GM06990 (cell line): ENCODE data around the gene ASB7.
A peak's percentile ranks its signal among the peaks of the same experiment; 100 is the strongest.

Experiments
- DNase-seq: peaks from one replicate; pipeline ENCODE4 v3.0.0-alpha.2; 2011; ENCODE audit not compliant: insufficient read length; ENCODE audit errors: extremely low read depth
- H3K27me3 ChIP-seq: replicated peaks from 2 replicates; pipeline ENCODE4 v1.6.0; 2011; ENCODE audit warnings: low read length; ENCODE audit not compliant: control insufficient read depth, insufficient read depth
- H3K36me3 ChIP-seq: 2 replicates; pipeline ENCODE4 v1.5.1; 2011; ENCODE audit warnings: low read length; ENCODE audit not compliant: control insufficient read depth, insufficient read depth
- H3K4me3 ChIP-seq: replicated peaks from 2 replicates; pipeline ENCODE4 v1.5.1; 2011; ENCODE audit warnings: low read depth, mild to moderate bottlenecking, control low read depth, low read length
- CTCF ChIP-seq: IDR thresholded peaks from 2 replicates; pipeline ENCODE4 v1.5.1; 2011; ENCODE audit warnings: low read length, control low read depth, mild to moderate bottlenecking, inconsistent platforms; ENCODE audit not compliant: insufficient read depth, poor library complexity, severe bottlenecking

The ASB7 gene

DNA sequence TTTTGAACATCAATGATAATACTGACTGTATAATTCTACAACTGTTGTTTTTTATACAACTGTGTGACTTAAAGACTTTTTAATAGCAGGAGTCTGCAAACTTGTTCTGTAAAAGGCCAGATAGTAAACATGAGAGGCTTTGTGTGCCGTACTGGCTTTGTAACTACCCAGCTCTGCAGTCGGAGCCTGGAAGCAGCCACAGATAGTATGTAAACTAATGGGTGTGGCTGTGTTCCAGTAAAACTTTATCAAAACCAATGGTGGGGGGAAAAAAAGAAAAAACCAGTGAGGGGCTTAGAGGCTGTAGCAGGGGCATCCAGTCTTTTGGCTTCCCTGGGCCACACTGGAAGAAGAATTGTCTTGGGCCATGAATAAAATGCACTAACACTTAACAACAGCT is 11.9 kb downstream of the ASB7 start:
- DNase-seq, result no peak
- TF ChIP-seq CTCF, result no peak
- H3K4me3 ChIP-seq, result no peak overlapping the region
- H3K27me3 ChIP-seq, result no peaks in the 10 kb centered on the region
- peaks cover 7% of the 10 kb centered on the region for H3K36me3 ChIP-seq

- TF ChIP-seq CTCF, result no peak
- Histone ChIP-seq H3K36me3 (peaks cover 7% of the 10 kb centered on the region), H3K4me3 (no peak overlapping the region), H3K27me3 (no peaks in the 10 kb centered on the region)
- DNase-seq, result no peak
Observed at GRCh38 chr15:100614918-100615317, 12.5 kb downstream of the ASB7 start.

DNA sequence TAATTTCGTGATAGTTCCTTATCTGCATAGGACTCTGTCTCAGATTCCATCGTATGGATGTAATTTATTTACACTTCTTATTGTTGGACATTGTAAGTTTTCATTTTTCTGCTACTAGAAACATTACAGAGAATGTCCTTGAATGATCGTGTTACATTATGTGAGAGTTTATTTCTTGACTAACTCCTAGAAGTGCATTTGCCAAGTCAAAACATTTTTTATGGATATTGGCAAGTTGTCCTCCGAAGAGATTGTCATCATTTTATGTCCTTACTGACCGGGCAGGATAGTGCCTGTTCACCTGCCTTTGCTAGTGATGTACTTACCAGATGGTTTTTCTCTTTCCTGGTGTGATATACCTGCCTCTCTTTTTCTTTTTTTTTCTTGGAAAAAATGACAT is 13.4 kb downstream of the ASB7 start:
- Histone ChIP-seq H3K36me3 (peaks cover 7% of the 10 kb centered on the region), H3K27me3 (no peaks in the 10 kb centered on the region), H3K4me3 (no peak overlapping the region)
- no peak for TF ChIP-seq CTCF
- no peak for DNase-seq

DNA sequence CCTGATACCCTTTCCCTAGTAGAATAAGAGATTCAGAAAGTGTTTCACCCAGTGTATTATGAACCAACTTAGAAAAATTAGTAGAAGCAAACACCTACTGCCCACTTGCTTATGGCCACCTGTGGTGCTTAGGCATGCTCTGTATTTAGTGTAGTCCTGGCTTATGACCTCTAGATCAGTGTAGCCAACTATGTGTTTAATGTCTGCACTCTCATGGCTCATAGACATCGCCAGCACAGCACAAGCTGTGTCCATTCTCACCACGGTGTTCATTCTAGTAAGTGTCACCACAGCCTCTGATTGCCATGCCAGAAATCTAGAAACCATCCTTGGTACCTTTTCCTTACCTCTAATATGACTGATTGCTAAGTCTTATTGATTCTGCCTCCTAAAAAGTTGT is 14.3 kb downstream of the ASB7 start:
- Histone ChIP-seq H3K4me3 (no peak overlapping the region), H3K27me3 (no peaks in the 10 kb centered on the region), H3K36me3 (peaks cover 7% of the 10 kb centered on the region)
- DNase-seq, result no peak
- TF ChIP-seq CTCF, result no peak

DNA sequence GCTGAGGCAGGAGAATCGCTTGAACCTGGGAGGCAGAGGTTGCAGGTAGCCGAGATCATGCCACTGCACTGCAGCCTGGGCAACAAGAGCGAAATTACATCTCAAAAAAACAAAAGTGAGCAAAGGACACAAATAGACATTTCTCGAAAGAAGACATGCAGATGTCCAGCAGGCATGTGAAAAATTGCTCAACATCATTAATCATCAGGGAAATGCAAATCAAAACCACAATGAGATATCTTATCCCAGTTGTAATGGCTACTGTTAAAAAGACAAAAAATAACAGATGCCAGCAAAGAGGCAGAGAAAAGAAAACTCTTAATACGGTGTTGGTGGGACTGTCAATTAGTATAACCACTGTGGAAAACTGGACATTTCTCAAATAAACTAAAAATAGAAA is 20.9 kb downstream of the ASB7 start:
- Histone ChIP-seq H3K36me3 (peaks cover 2% of the 10 kb centered on the region), H3K27me3 (no peaks in the 10 kb centered on the region), H3K4me3 (no peak overlapping the region)
- DNase-seq, result no peak
- no peak for TF ChIP-seq CTCF

DNA sequence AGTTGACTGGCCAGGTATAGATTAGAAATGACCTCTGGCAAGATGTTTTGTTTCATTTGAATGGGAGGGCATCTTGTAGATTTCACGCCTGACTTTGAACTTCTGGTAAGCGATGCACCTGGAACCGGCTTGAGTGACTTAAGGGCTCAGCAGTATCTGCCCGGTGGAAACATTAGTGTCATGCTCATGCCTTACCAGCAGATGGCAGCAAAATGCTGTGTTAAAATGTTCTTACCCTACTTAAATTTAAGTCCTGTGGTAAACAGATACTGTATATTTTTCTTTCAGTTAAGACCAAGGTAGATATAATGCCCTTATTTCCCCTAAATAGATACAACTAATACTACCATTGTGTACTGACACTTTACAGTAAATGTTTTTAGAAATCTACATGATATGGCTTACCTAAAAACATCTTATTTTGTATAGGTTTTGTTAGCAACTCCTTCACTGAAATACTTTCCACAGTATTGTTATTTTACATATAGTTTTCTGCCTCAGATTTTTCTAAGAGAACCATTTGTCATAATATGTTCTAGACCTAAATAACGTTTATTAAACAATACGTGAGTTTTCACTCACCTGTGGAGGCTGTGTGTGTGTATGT is 25.5 kb downstream of the ASB7 start:
- Histone ChIP-seq H3K27me3 (no peaks in the 10 kb centered on the region), H3K36me3 (peaks cover 7% of the 10 kb centered on the region), H3K4me3 (no peak overlapping the region)
- peak; percentile 38 for DNase-seq
- peak; percentile 77 for TF ChIP-seq CTCF
